GM23338 (cell line): ENCODE measurements around the gene PEAR1. TPM values are rescaled to one million over a fixed set of nuclear protein-coding genes. Genes with fewer than 3 reads are reported as not detected.

ENCODE experiments used
- CTCF ChIP-seq, 2 experiments: fragments of 200-600 bp in 1 of 2; sonication (generic) in 1 of 2; conservative IDR thresholded peaks; 2 replicates each; pipeline versions ENCODE4 v1.5.1 to v1.6.1; 2016 to 2017; ENCODE audit warnings: antibody characterized with exemption in 2 of 2, low read depth in 2 of 2, mild to moderate bottlenecking in 2 of 2, moderate library complexity in 1 of 2
- ETS1 ChIP-seq: IDR thresholded peaks from 2 replicates; pipeline ENCODE4 v1.6.1; 2016; ENCODE audit warnings: antibody characterized with exemption
- EZH2phosphoT487 ChIP-seq: fragments of 200-600 bp; sonication (generic); IDR thresholded peaks from one replicate; pipeline ENCODE4 v1.8.1; 2018; ENCODE audit warnings: antibody characterized with exemption; ENCODE audit not compliant: unreplicated experiment
- JUNB ChIP-seq: IDR thresholded peaks from one replicate; pipeline ENCODE4 v1.6.1; 2016; ENCODE audit warnings: antibody characterized with exemption; ENCODE audit not compliant: unreplicated experiment
- ZNF331 ChIP-seq: fragments of 250-450 bp; sonication (Bioruptor Pico); IDR thresholded peaks from 2 replicates; pipeline ENCODE4 v1.5.0; 2020; ENCODE audit warnings: low read depth, mild to moderate bottlenecking, moderate library complexity
- ZNF462 ChIP-seq: fragments of 250-450 bp; sonication (Bioruptor Pico); IDR thresholded peaks from 2 replicates; pipeline ENCODE4 v1.5.0; 2020; ENCODE audit warnings: mild to moderate bottlenecking, moderate library complexity
- polyA plus RNA-seq: library from polyadenylated mRNA; unstranded; fragments of >200 nt; fragmentation: Nextera tagmentation; extraction: Ambion mirVana; gene quantifications from 2 replicates; pipeline ENCODE4 v1.2.1, GENCODE V29; 2016
- total RNA-seq: library from RNA; depleted of rRNA; stranded (reverse); fragments of >200 nt; shearing (Covaris generic); gene quantifications from 2 replicates; pipeline ENCODE4 v1.2.3, GENCODE V29; 2014

The PEAR1 gene
- total and polyA plus RNA-seq, 2 experiments from 2014 or later: 0.28 to 0.47 TPM

DNA sequence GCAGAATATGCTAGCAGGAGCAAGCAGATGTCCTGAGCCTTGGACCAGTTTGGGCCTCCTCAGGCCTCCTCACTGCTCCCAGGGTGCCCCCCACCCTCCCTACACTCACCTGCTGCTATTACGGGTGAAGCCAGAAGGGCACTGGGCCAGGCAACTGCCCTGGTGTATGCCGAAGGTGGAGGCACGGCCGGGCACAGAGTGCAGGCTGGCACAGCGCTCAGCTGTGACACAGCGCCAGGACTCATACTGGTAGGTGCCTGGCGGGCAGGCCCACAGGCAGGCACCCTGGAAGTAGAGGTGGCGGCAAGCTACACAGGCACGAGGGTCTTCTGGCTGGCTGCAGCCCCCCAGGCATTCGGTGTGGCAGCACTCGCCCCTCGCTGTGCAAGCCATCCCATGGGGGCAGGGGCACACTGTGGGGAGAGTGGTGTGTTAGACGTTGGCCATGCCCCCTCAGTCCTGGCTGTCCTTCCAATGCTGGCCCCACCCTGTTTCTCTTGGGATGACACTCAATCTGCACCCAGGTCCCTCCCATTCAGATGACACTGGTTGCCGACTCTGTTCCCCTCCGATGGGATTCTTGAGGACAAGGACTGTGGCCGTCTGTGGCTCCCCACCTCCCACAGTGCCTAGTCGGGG lies 41.6 kb upstream of the PEAR1 start (continued):
- TF ChIP-seq ZNF462 (CRISPR knock-in tag) (no peak), EZH2phosphoT487 (no peak), CTCF (conservative IDR thresholded peaks at IDR 0.05; ENCODE audit: low read depth in 2 of 2) (no peak), JUNB (no peak), ZNF331 (no peak), ETS1 (no peak)
